Stimulated activated CD4-positive, alpha-beta T cell treated with anti-CD3 and anti-CD28 coated beads, Interleukin-1b, Interleukin-23, amount 100 ng/mL, for 48 hours (primary cell): ENCODE results near the gene CD28.

Experiments used
- DNase-seq: peaks from one replicate; pipeline ENCODE4 v3.0.0-alpha.2; 2020

The CD28 gene

GRCh38 chr2:203719456-203720410 is 13.3 kb downstream of the CD28 start:
- DNase-seq, result no peak

GRCh38 chr2:203720915-203721672 is 14.7 kb downstream of the CD28 start:
- no peak for DNase-seq

- no peak for DNase-seq
Measured at GRCh38 chr2:203721781-203722300, 15.4 kb downstream of the CD28 start.

GRCh38 chr2:203722411-203722810 is 16.0 kb downstream of the CD28 start:
- DNase-seq, result no peak

- DNase-seq, result no peak
Measured at GRCh38 chr2:203728321-203728720, 21.9 kb downstream of the CD28 start.

GRCh38 chr2:203730076-203730729 is 23.8 kb downstream of the CD28 start:
- no peak for DNase-seq

- no peak for DNase-seq
Measured at GRCh38 chr2:203730883-203731282, 24.4 kb downstream of the CD28 start.

- DNase-seq, result no peak
Measured at GRCh38 chr2:203732092-203732952, 25.9 kb downstream of the CD28 start.

GRCh38 chr2:203732953-203733510 is 26.6 kb downstream of the CD28 start:
- DNase-seq, result no peak

GRCh38 chr2:203733684-203734083 is 27.2 kb downstream of the CD28 start:
- no peak for DNase-seq

GRCh38 chr2:203734276-203734983 is 28.0 kb downstream of the CD28 start:
- peak; percentile 46 for DNase-seq

GRCh38 chr2:203737360-203737759 is 30.9 kb downstream of the CD28 start:
- DNase-seq, result no peak

GRCh38 chr2:203739351-203739750 is 32.9 kb downstream of the CD28 start:
- peak; percentile 49 for DNase-seq

GRCh38 chr2:203740871-203741281 is 34.4 kb downstream of the CD28 start:
- DNase-seq, result peak; percentile 54

- no peak for DNase-seq
Measured at GRCh38 chr2:203741566-203741965, 35.1 kb downstream of the CD28 start.

- no peak for DNase-seq
Measured at GRCh38 chr2:203743441-203743981, 37.1 kb downstream of the CD28 start.

GRCh38 chr2:203744091-203744490 is 37.7 kb downstream of the CD28 start:
- DNase-seq, result no peak

- no peak for DNase-seq
Measured at GRCh38 chr2:203745267-203745666, 38.8 kb downstream of the CD28 start.

- no peak for DNase-seq
Measured at GRCh38 chr2:203748331-203749126, 42.1 kb downstream of the CD28 start.
